ENCODE results near the gene SCAF4. TPM values are rescaled to one million over a fixed set of nuclear protein-coding genes. Genes with fewer than 3 reads are reported as not detected.

SCAF4 gene
- total and polyA plus RNA-seq, 2 of the 8 experiments (the other 6 are each of a cell fraction or from before 2014, with no cell fraction given) = 28.9 to 55.1 TPM

DNA sequence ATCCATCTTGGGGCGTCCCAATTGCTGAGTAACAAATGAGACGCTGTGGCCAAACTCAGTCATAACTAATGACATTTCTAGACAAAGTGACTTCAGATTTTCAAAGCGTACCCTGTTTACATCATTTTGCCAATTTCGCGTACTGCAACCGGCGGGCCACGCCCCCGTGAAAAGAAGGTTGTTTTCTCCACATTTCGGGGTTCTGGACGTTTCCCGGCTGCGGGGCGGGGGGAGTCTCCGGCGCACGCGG, 72.7 kb downstream of the SCAF4 start:
- CTCF ChIA-PET (ENCODE audit: partially characterized antibody) = no interaction called here

More for the DNA sequence above, 72.7 kb downstream of the SCAF4 start:
- H4K91ac ChIP-seq (replicated peaks; ENCODE audit: insufficient read length, low read length) = peak overlapping the region; percentile 69
- no peaks in the 10 kb centered on the region; the same call in 1 of the 2 replicates for H3K23me2 ChIP-seq (ENCODE audit: low read depth, low read length)
- no peak overlapping the region for H3K56ac ChIP-seq (replicated peaks; ENCODE audit: insufficient read length, low read depth, low read length)
- H2BK12ac ChIP-seq (ENCODE audit: low read depth, low read length) = peak overlapping the region; percentile 50; the same call in 1 of the 2 replicates
- H2AFZ ChIP-seq (ENCODE audit: low read length) = peak overlapping the region; percentile 89
- H3K27me3 ChIP-seq (replicated peaks in 1 of 4; ENCODE audit: control insufficient read depth in 3 of 4, extremely low read depth in 1 of 4, insufficient read depth in 3 of 4, low read length in 3 of 4) = no peaks in the 10 kb centered on the region
- H3K14ac ChIP-seq (ENCODE audit: insufficient read length) = no peak overlapping the region
- H3K4me2 ChIP-seq (ENCODE audit: insufficient read depth in 1 of 2, low read depth in 2 of 2, low read length in 2 of 2) = peak overlapping the region; percentile 71 to 91
- no peak overlapping the region for H4K5ac ChIP-seq (ENCODE audit: insufficient read length, low read depth, low read length)
- no peak for FAIRE-seq
- no peak overlapping the region for H2BK15ac ChIP-seq (ENCODE audit: low read length)
- DNase-seq (ENCODE audit: low read depth in 1 of 2, low spot score in 2 of 2) = no peak
- peak overlapping the region; percentile 72; the same call in 1 of the 2 replicates for H4K8ac ChIP-seq (ENCODE audit: extremely low read depth, insufficient read depth, low read length)
- H3K9ac ChIP-seq (replicated peaks in 1 of 4; ENCODE audit: extremely low read depth in 1 of 4, low read depth in 3 of 4, low read length in 3 of 4) = peak overlapping the region in 1 of 4 experiments; percentile 62; a peak in 1 of 7 replicates
- TF ChIP-seq EGR1 (IDR thresholded peaks at IDR 0.05; ENCODE audit: borderline replicate concordance, low read depth, low read length) (0 out of 2 replicates have a peak, but pooled peaks have one; percentile 27), POLR2AphosphoS5 (IDR thresholded peaks at IDR 0.05; ENCODE audit: low read depth, low read length) (no peak), HDAC2 (IDR thresholded peaks at IDR 0.05; ENCODE audit: borderline replicate concordance in 1 of 2, low read depth in 2 of 2, low read length in 2 of 2) (no peak), ASH2L (IDR thresholded peaks at IDR 0.05; ENCODE audit: low read length) (peak; percentile 64), KDM4A (IDR thresholded peaks at IDR 0.05; ENCODE audit: low read depth, low read length, severe bottlenecking) (no peak), POLR2A (IDR thresholded peaks at IDR 0.05; ENCODE audit: control extremely low read depth in 1 of 2, low read depth in 2 of 2, low read length in 2 of 2) (no peak), SIN3A (conservative IDR thresholded peaks at IDR 0.05 in 1 of 2, IDR thresholded peaks at IDR 0.05 in 1 of 2; ENCODE audit: low read depth in 1 of 2, low read length in 2 of 2) (no peak)
- WGBS, 2 experiments (ENCODE audit: extremely low coverage in 1 of 2, insufficient coverage in 1 of 2, insufficient read length in 1 of 2, insufficient replicate concordance in 2 of 2, low coverage in 1 of 2, low lambda C conversion rate in 2 of 2, missing lambda C conversion rate in 1 of 2) = 7% methylated on average over 18 of the region's 18 CpGs; no CpG with 5 or more reads in 1 of the 2 experiments
- no peak overlapping the region; the same call in 1 of the 2 replicates for H2BK5ac ChIP-seq (ENCODE audit: low read depth, low read length)
- no peak overlapping the region for H2BK20ac ChIP-seq (ENCODE audit: low read length)
- H3K79me2 ChIP-seq (ENCODE audit: control insufficient read depth in 1 of 2, insufficient read depth in 2 of 2, low read length in 2 of 2) = peaks cover 0 to 39% of the 10 kb centered on the region in 2 experiments; a peak in 2 of 4 replicates
- no peak overlapping the region for H3K27ac ChIP-seq (ENCODE audit: low read depth, low read length)
- peaks cover 0 to 7% of the 10 kb centered on the region in 2 experiments for H4K20me1 ChIP-seq (replicated peaks in 1 of 2; ENCODE audit: control insufficient read depth in 1 of 2, insufficient read depth in 2 of 2, low read length in 2 of 2)
- H3K4me3 ChIP-seq (ENCODE audit: extremely low read depth in 1 of 4, insufficient read depth in 2 of 4, low read depth in 3 of 4, low read length in 4 of 4) = peak overlapping the region; percentile 69 to 79 (median 74); a peak in 7 of 8 replicates
- H3K79me1 ChIP-seq (ENCODE audit: low read depth, low read length) = peaks cover 8% of the 10 kb centered on the region
- POLR2A ChIA-PET (ENCODE audit: partially characterized antibody) = no interaction called here
- H3K4me1 ChIP-seq (replicated peaks in 1 of 4; ENCODE audit: control insufficient read depth in 3 of 4, insufficient read depth in 4 of 4, low read length in 3 of 4) = peaks cover 0 to 1% (median 0%) of the 10 kb centered on the region in 4 experiments; a peak in 3 of 7 replicates
- H3K36me3 ChIP-seq (ENCODE audit: control insufficient read depth in 2 of 4, insufficient read depth in 4 of 4, low read length in 3 of 4) = peaks cover 0 to 14% (median 0%) of the 10 kb centered on the region in 4 experiments; a peak in 1 of 8 replicates
- H2AK5ac ChIP-seq (ENCODE audit: low read depth, low read length) = no peak overlapping the region
- no peak overlapping the region for H3K18ac ChIP-seq (ENCODE audit: extremely low read depth, low read length)
- no peak overlapping the region for H3K23ac ChIP-seq (ENCODE audit: insufficient read length)
- no peak overlapping the region for H2BK120ac ChIP-seq (replicated peaks; ENCODE audit: low read depth, low read length)
- peaks cover 0 to 2% of the 10 kb centered on the region in 2 experiments; a peak in 1 of 4 replicates for H3K9me3 ChIP-seq (ENCODE audit: insufficient read depth in 2 of 2, low read depth in 1 of 2, low read length in 1 of 2)
- no peak overlapping the region for H3K4ac ChIP-seq (replicated peaks; ENCODE audit: insufficient read length, low read depth, low read length)
